GM18867 (cell line): ENCODE results near the gene DBN1.

Experiments used
- ATAC-seq: cut with Tn5 transposase; IDR thresholded peaks from one replicate; pipeline ENCODE4 v1.9.1; 2021; ENCODE audit warnings: mild to moderate bottlenecking, moderate library complexity; ENCODE audit not compliant: unreplicated experiment

The DBN1 gene

GRCh38 chr5:177410575-177410974 is 62.9 kb downstream of the DBN1 start:
- no peak for ATAC-seq

- no peak for ATAC-seq
Observed at GRCh38 chr5:177409043-177409801, 64.2 kb downstream of the DBN1 start, which contains the start of gene F12. Gene F12 (minus strand): TSS chr5:177409564. CDS start chr5:177409527, 37 bp downstream.
